SK-N-MC (cell line): ENCODE measurements around the gene GEMIN5.

ENCODE experiments used
- EZH2 ChIP-seq: fragments of 200-600 bp; sonication (generic); IDR thresholded peaks from one replicate; pipeline ENCODE4 v1.6.1; 2017; ENCODE audit warnings: antibody characterized with exemption
- POLR2AphosphoS5 ChIP-seq: IDR thresholded peaks from 2 replicates; pipeline ENCODE4 v1.6.1; 2012; ENCODE audit warnings: mild to moderate bottlenecking, low read depth, low read length, borderline replicate concordance

DNA sequence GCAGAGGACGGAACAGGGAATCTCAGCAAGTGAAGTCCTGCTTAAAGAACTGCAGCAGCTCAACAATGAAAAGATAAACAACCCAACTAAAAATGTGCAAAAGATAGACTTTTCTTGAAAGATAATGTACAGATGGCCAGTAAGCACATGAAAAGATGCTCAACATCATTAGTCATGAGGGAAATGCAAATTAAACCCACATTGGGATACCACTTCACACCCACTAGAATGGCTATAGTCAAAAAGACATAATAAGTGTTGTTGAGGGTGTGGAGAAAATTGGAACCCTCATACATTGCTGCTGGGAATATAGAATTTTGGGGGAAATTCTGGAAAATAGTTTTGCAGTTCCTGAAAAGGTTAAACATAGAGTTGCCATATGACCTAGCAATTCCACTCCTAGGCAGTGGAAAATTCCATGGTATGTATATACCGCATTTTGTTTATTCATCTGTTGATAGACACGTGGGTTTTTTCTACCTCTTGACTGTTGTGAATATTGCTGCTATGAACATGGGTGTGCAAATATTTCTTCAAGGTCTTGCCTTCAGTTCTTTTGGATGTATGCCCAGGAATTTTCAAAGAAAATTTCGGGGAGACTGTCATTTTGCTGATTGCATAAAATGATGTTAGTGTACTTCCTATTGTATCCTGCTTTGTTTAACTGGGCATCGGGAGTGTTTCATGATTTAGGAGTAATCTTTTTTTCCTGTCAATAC lies 72.4 kb downstream of the GEMIN5 start:
- TF ChIP-seq POLR2AphosphoS5 (no peak), EZH2 (no peak)
